CD1c-positive myeloid dendritic cell (primary cell): ENCODE measurements around the gene PLB1.
"Not testable (repeated sequence)": the region's sequence is repeated elsewhere in the genome, so short reads cannot be mapped to it uniquely, and the experiment has no call there.

ENCODE experiments used
- DNase-seq: peaks from one replicate; pipeline ENCODE4 v3.0.0-alpha.2; 2016; ENCODE audit errors: extremely low spot score

PLB1 gene

DNA sequence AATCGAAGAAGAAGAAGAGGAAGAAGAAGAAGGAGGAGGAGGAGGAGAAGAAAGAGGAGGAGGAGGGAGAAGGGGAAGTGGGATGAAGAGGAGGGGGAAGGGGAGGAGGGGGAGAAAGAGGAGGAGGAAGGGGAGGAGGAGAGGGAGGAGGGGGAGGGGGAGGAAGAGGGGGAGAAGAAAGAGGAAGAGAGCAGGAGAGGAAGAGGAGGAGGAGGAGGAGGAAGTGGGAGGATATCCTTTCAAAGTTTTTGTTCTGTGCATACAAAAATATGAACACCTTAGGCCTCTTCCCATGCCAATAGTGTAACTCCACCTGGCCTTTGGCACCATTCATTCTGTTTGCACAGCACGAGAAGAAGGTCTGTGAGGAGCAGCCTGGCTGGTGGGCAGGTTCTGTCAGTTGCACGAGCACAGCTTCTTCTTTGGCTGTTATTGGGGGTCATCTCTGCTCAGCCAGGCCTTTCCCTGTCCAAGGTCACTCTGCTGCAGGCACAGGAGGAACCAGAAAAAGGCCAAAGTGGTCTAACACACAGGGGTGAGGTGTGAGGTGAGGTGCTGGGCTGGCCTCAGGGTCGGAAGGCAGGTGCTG, 25.8 kb upstream of the PLB1 start:
- peak; percentile 9 for DNase-seq

DNA sequence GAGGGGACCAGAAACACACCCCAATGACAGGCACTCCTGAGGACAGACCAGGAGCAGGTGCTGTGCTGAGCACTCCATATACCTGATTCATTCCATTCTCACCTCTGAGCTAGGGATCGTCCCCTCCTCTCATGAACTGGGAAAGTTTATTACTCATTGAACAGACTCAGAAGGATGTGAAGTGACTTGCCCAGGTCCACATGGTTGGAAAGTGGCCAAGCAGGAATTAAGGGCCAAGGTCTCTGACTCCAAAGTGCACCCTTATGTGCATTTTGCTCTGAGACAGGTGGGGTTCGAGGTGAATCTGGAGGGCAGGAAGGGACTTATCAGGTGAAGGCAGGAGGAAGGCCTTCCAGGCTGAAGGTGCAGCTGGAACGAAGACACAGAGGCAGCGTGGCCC, 25.1 kb upstream of the PLB1 start:
- DNase-seq: no peak

DNA sequence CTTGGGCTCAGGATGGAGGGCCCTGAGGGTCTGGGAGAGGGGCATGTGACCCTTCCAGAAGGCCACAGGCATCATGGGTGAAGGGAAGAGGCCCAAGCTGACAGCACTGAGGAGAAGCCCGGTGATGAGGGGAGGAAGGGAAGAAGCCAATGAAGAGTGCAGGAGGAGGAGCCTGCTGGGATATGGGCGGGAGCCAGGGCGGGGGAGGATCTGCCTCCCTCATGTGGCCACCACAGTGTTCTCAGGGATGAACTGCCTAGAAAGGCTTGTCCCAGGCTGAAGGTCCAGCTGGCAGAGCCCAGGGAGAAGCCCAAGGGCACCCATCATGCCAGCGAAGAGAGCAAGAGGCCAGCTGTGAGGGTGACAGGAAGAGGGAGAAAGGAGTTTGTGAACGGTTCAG, 24.6 kb upstream of the PLB1 start:
- DNase-seq: no peak

DNA sequence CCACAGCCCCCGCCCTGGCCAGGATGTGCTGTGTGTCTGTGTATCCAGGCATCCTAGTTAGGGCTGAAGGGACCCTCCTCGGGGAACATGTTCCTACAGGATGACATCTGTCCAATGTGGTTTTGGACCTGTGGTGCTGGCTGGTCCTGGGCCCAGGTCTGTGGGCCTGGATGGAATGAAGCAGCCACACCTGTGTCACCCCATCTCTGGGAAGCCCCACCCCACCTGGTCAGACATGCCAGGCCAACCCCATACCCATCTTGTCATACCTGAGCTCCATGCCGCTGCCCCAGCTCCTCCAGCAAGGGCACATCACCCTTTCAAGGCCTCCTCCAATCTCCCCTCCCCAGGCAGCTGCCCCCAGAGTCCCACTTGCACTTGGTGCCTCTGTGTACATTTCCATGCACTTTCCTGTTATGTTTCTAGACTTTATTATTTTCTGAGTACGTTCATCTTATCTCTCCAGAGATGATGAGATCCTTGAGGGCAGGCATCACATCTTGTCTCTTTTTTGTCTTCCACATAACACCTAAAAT, 24.1 kb upstream of the PLB1 start:
- no peak for DNase-seq

DNA sequence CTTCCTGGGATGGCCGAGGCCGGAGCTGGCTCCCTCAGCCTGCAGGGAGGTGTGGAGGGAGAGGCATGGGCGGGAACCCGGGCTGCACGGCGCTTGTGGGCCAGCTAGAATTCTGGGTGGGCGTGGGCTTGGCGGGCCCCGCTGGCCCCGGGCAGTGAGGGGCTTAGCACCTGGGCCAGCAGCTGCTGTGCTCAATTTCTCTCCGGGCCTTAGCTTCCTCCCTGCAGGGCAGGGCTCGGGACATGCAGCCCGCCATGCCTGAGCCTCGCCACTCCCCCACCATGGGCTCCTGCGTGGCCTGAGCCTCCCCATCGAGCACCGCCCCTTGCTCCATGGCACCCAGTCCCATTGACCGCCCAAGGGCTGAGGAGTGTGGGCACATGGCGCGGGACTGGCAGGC, 23.2 kb upstream of the PLB1 start:
- not testable (repeated sequence) for DNase-seq

DNA sequence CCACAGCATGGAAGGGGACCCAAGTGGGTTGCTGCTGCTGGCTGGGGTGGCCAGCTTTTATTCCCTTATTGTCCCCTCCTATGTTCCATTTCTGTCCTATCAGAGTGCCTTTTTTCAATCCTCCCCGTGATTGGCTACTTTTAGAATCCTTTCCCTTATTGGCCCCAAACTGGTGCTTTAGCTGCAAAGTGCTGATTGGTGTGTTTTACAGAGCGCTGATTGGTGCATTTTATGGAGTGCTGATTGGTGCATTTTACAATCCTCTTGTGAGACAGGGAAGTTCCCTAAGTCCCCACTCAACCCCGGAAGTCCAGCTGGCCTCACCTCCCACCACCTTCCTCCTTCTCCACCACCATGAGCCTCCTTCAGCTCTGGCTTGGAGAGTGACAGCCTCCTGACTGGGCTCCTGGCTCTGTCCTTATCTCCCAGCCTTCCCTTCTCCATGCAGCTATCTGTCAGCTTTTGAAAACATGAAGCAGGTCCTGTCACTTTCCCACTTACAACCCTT, 20.7 kb upstream of the PLB1 start:
- DNase-seq: peak; percentile 37

DNA sequence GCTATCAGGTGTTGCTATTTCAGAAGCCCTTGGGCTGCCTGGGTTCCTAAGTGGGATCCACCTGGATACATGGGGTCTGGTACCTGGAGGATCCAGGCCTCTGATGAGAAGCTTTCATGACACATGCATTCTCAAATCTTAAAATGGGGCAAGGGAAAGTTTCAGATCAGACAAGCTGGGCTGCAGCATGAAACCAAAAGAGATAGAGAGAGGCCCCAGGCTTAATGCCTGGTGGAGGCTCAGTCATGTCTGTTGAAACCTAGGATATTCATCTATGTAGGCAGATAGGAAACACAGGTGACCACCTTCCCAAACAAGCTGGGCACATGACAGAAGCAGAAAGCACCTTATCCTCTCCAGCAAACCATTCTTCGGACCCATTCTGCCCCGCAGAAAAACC, 18.8 kb upstream of the PLB1 start:
- DNase-seq: no peak

DNA sequence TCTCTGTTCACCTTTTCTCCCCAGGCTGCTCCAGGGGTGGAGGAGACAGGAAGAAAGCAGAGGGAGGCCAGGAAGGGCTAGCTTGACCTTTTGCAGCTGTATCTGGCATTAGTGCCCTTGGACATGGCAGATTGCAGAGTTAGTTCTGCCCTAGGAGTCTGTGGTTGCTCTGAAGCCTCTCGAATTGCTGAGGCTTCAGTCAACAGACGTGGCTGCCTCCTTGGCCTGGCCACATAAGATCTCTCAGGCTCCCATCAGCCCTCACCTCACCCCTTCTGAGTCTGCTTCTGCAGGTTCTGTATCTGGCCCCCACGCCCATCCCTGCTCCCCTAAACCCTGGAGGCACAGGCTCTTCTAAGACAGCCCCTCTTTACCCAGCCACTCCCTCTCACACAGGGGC, 18.2 kb upstream of the PLB1 start:
- DNase-seq: no peak

DNA sequence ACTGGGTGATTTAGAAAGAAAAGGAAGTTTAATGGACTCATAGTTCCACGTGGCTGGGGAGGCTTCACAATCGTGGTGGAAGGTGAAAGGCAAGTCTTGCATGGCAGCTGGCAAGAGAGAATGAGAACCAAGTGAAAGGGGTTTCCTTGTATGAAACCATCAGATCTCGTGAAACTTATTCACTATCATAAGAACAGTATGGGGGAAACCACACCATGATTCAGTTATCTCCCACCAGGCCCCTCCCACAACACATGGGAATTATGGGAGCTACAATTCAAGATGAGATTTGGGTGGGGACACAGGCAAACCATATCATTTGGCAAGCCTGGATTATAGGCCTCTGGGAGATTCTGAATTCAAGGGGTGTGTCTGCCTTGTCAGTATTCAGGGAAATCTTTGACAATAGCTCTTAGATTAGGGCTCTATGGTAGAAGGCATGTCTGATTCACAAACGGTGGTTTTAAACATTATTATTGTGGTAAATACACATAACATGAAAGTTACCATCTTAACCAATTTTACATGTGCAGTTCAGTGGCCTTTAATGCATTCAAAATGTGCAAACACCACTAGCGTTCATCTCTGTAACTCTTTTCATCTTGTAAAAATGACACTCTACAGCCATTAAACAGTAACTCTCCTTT, 15.3 kb upstream of the PLB1 start:
- DNase-seq: no peak

DNA sequence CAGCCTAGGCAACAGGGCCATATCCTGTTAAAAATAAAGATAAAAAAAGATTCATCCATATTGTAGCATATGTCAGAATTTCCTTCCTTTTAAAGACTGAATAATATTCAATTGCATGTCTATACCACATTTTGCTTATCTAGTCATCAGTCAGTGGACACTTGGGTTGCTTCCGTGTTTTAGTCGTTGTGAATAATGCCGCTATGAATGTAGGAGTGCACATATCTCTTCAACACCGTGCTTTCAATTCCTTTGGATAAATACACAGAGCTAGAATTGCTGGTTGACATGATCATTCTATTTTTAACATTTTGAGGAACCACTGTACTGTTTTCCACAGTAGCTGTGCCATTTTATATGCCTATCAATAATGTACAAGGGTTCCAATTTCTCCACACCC, 14.0 kb upstream of the PLB1 start:
- DNase-seq: no peak

DNA sequence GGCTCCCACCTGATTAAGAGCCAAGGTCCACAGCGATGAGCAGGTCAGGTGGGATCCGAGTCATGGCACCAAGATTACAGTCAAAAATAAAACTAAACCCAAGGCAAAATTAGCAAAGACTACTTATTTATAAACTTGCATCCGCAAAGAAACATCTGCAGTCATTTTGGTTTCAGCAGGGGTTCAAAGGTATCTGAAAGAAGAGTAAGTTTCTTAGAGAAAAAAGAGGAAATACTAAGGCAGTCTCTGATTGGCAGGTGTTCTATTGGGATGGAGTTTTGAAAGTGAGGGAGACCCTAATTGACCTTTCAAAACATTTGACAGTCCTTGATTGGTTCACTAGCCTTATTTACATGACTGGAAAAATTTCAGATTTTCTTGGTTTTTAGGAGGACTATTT, 11.0 kb upstream of the PLB1 start:
- no peak for DNase-seq

DNA sequence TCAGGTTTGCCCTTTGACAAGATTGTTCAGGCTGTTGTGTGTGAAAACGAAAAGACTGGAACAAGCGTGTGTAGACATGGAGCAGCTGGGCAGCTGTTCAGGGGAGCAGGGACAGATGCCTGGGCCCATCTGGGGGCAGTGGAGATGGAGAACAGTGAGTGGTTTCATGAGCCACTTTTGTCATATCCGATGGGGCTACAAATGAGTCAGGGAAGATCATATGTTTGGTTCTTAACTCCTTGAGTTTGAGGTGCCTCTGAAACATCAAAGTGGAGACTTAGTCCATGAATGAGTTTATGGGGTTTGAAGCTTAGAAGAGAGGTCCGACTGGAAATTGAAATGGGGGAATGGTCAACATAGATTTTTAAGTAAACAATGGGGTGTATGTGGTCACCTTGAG, 9.3 kb upstream of the PLB1 start:
- DNase-seq: no peak

DNA sequence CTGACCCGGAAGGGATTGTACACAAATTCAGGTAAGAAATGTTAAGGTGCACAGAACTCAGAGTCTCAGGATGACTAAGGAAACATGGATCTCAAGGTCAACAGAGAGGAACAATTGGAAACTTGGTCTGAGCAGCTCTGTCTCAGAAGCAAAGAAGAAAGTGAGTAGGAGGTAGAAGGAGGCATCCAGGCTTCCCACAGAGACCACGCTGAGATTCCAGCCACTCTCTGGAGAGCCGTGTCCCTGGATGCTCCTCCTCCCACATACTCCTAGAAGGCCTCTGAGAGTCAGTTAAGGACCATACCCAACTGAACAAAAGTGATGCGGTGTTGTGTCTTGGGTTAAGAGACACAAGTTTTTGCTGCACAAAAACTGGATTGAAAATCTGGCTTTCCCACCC, 8.6 kb upstream of the PLB1 start:
- DNase-seq: no peak

DNA sequence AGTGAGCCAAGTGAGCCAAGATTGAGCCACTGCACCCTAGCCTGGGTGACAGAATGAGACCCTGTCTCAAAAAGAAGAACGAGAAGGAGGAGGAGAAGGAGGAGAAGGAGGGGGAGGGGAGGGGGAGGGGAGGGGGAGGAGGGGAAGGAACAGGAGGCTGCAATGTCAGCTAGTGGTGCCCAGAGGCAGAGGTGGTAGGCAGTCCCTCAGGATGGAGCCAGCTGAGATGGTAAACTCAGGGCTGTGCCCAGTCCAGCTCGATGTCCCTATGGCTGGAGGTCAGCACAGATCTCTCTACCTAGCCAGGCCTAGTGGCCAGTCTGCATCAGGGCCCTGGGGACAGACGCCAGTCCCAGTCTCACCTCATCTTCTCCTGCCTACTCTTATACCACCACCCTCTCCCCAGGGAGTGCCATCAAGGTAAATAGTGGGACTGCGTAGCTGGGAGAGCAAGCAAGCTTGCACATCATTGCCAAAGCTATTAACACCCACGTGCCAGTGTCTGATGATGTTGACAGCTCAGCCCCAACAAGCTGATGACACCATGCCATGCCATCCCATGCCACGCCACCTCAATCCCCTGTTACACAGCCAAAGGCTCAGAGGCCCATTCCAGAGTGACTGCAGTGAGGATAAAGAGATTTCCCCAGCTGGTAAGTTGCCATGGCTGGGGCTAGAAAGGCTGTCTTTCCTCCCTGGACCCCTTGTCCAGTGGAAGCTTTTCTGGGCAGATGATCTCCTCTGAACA, 7.6 kb upstream of the PLB1 start:
- DNase-seq: no peak

DNA sequence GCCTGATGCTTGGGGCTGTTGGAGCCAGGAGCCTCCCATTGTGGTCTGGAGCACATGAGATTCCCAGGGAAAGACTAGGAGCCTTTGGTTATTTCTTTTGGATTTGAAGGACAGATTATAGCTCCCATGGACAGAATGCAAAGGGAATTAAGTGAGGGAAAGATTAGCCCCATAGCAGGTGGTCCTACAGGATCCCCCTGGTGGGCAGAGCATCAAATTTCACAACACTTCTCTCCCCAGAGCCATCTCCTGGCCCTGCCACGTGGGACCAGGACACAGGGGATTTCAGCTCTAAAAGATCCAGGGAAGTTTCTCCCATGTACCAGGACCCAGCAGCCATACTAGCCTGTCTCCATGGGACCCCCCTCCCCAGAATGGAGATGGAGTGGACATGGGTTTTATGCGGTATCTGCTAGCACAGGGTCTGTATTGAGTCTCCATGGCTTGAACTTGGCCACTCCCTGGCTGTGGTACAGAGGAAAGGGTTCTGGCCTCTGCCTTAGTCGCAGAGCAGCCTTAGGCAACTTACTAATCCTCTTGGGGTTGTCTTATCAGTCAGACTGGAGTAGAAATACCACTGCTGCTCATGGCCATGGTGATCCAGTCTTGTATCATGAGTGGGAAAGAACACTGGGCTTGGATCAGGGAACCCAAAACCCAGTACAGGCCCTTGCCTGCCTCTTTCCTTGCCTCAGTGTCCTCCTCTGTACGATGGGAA, 6.8 kb upstream of the PLB1 start:
- no peak for DNase-seq

DNA sequence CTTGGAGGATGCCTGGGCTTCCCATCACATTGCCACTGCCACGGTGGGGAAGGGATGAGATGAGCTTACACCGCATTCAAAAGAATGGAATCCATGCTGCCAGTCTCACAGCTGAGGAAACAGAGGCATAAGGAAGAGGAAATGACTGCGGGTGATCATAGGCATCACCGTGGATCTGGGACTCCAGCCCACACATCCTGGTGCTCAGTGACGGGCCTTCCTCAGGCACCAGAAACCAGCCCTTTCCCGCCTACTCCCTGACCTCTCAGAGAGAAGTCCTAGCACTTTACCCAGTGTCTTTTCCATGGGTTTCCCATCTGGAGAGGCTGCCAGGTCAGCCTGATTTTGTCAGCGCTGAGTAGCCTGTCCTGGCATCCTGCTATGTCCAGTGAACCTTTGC, 5.3 kb upstream of the PLB1 start:
- DNase-seq: peak; percentile 56

DNA sequence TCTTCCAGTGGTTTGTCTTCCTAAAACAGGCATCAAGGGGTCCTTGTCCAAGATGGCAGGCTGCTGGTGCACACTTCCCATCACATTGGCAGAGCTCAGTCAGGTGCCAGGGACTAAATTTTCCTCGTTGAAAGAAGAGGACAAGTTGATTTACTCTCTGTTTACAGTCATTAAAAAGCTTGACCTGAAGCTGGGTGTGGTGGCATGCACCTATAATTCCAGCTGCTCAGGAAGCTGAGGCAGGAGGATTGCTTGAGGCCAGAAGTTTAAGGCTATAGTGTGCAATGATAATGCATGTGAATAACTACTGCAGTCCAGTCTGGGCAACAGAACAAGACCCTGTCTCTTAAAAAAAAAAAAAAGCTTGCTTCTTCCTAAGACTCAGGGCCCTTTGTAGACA, 3.6 kb upstream of the PLB1 start:
- no peak for DNase-seq

DNA sequence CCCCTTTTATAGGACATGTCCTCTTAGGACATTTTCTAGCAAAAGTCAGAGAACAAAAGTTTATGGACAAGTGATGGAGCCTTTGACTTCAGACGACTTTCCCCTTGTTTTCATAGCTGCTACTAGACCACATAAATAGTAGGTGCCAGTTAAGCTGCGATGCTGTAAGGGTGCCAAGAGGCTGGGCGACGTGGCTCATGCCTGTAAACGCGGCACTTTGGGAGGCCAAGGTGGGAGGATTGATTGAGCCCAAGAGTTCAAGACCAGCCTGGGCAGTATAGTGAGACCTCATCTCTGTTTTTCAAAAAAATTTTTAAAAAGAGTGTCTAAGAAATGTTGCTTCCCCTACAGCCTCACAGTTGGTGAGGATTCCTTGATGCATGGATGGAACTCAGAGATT, 2.2 kb upstream of the PLB1 start:
- no peak for DNase-seq

DNA sequence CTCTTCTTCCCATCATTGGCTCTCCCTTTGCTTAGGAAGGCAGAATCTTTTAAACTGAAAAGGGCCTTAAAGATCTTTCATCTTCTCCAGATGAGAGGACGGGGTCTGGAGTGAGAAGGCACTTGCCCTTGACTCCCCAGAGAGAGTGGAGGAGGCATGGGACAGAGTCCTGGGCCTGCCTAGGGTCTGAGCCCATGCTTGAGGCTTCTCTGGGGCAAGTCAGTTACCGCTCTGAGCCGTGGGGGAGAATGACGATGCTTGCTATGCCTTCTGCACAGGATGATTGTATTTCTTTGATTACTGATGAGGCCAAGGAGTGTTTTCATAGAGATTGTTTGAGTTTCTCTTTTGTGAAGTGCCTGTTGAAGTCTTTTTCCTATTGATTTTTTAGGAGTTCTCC, 921 bp downstream of the PLB1 start:
- no peak for DNase-seq

DNA sequence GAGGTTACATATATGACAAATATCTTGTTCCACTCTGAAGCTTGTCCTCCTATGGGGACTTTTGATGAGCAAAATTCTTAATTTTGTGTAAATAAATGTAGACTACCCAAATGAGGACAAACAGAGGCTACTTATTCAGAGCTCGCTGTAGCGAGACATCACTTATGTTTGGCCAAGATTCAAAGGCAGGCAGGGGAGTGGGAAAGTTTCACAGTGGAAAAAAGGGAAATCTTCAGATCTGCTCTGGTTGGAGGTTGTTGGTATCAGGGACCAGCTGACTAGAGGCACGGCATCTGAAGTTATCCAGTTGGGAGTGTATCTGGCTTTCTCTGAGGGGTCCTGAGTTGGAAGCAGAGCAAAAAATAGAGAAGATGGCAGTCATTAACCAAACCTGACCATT, 1.3 kb downstream of the PLB1 start:
- no peak for DNase-seq

DNA sequence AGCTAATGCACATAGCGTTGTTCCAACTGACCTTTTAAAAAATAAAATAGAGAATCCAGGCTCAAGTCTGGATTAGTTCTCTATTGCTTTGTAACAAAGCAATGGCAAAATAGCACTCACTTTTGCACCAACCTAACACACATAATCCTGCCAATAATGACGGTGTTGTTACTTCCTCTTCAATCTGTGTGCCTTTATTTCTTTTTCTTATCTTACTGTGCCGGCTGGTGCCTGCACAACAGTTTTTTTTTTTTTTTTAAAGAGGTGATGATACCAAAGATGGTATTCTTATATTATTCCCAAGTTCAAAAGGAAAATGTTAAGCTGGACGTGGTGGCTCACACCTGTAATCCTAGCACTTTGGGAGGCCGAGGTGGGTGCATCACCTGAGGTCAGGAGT, 3.4 kb downstream of the PLB1 start:
- no peak for DNase-seq

DNA sequence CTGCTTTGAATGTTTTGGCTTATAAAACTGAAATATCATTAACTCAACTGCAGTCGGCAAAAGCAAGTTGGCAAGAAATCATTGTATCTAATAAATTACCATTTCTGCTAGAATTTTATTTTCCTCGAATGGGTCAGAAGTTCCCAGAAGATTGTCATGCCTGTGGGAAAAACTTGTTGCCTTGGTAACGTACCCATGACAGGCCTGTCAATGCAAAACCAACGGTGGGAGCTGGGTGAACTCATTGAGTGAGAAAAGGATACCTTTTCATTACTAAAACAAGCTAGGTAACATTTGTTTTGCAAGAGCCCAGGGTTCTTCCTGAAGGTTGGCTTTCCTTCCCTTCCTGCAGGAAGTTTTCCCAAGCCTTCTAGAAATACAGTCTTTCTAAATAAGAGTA, 9.5 kb downstream of the PLB1 start:
- no peak for DNase-seq
